K562 (cell line): ENCODE measurements around the gene EFNA2. TPM values are rescaled to one million over a fixed set of nuclear protein-coding genes. Genes with fewer than 3 reads are reported as not detected.

Source experiments
- E2F5 ChIP-seq: sonication (generic); formaldehyde crosslinking; IDR thresholded peaks from 2 replicates; pipeline ENCODE4 v1.8.0; 2022; ENCODE audit warnings: mild to moderate bottlenecking, missing genetic modification reagents
- FOXA1 ChIP-seq: fragments of 450-650 bp; IDR thresholded peaks from 2 replicates; pipeline ENCODE4 v1.6.1; 2016; ENCODE audit warnings: mild to moderate bottlenecking, borderline replicate concordance
- HDAC6 ChIP-seq: IDR thresholded peaks from 2 replicates; pipeline ENCODE4 v1.6.1; 2012; ENCODE audit warnings: low read depth, mild to moderate bottlenecking, control low read depth, inconsistent platforms, low read length, moderate library complexity
- JUNB ChIP-seq: fragments of 450-650 bp; formaldehyde crosslinking; conservative IDR thresholded peaks from 2 replicates; pipeline ENCODE4 v1.4.0; 2020; ENCODE audit warnings: mild to moderate bottlenecking
- KAT2B ChIP-seq: IDR thresholded peaks from one replicate; pipeline ENCODE4 v1.6.1; 2012; ENCODE audit warnings: low read depth, mild to moderate bottlenecking, control low read depth, inconsistent platforms, low read length, moderate library complexity
- MAZ ChIP-seq, 2 experiments: fragments of 450-650 bp in 1 of 2; sonication (generic) in 1 of 2; formaldehyde crosslinking; IDR thresholded peaks in 1 of 2; conservative IDR thresholded peaks in 1 of 2; 2 replicates each; pipeline versions ENCODE4 v1.4.0 to v1.5.0; 2020; ENCODE audit warnings: mild to moderate bottlenecking in 1 of 2, missing genetic modification reagents in 1 of 2
- MBD2 ChIP-seq: sonication (generic); IDR thresholded peaks from 2 replicates; pipeline ENCODE4 v1.6.1; 2016; ENCODE audit warnings: low read depth, borderline replicate concordance
- NFE2L1 ChIP-seq: fragments of 450-650 bp; IDR thresholded peaks from 2 replicates; pipeline ENCODE4 v1.6.1; 2016; ENCODE audit warnings: missing genetic modification characterization, low read depth, mild to moderate bottlenecking, missing compliant biosample characterization, moderate library complexity, borderline replicate concordance
- NFYB ChIP-seq: IDR thresholded peaks from 2 replicates; pipeline ENCODE4 v1.6.1; 2011; ENCODE audit warnings: mild to moderate bottlenecking, moderate library complexity; ENCODE audit not compliant: insufficient read length; ENCODE audit errors: extremely low read depth
- POLR3A ChIP-seq: IDR thresholded peaks from 2 replicates; pipeline ENCODE4 v1.6.1; 2011; ENCODE audit warnings: borderline replicate concordance, mild to moderate bottlenecking, moderate library complexity; ENCODE audit not compliant: insufficient read length, insufficient read depth; ENCODE audit errors: extremely low read depth
- RAD21 ChIP-seq, 2 experiments: fragments of 250-450 bp in 1 of 2; fragments of 450-650 bp in 1 of 2; sonication (Bioruptor Pico) in 1 of 2; formaldehyde crosslinking in 1 of 2; IDR thresholded peaks in 1 of 2; conservative IDR thresholded peaks in 1 of 2; 2 replicates each; pipeline versions ENCODE4 v1.4.0 to v1.8.0; 2020 to 2022; ENCODE audit warnings: mild to moderate bottlenecking in 2 of 2, moderate library complexity in 1 of 2
- RB1 ChIP-seq: fragments of 450-650 bp; IDR thresholded peaks from 2 replicates; pipeline ENCODE4 v1.6.1; 2017; ENCODE audit warnings: low read depth, mild to moderate bottlenecking
- VEZF1 ChIP-seq: fragments of 200-800 bp; sonication (Bioruptor generic); IDR thresholded peaks from 2 replicates; pipeline ENCODE4 v1.6.1; 2017; ENCODE audit warnings: missing genetic modification characterization, missing compliant biosample characterization
- YY1 ChIP-seq, 3 experiments: IDR thresholded peaks; 2 replicates each; pipeline ENCODE4 v1.6.1; 2011; ENCODE audit warnings: low read length in 2 of 3, mild to moderate bottlenecking in 2 of 3, moderate library complexity in 2 of 3, borderline replicate concordance in 1 of 3, control low read depth in 1 of 3, low read depth in 1 of 3; ENCODE audit not compliant: insufficient read depth in 3 of 3, insufficient replicate concordance in 2 of 3, control insufficient read depth in 1 of 3, insufficient read length in 1 of 3; ENCODE audit errors: extremely low read depth in 1 of 3
- ZNF354B ChIP-seq: fragments of 250-450 bp; sonication (Bioruptor Pico); IDR thresholded peaks from 2 replicates; pipeline ENCODE4 v1.4.0; 2020
- ZNF668 ChIP-seq: fragments of 250-450 bp; sonication (Bioruptor Pico); IDR thresholded peaks from 2 replicates; pipeline ENCODE4 v1.8.0; 2022; ENCODE audit warnings: mild to moderate bottlenecking, inconsistent platforms
- polyA plus RNA-seq, 8 experiments: library from polyadenylated mRNA; depleted of rRNA in 4 of 8; stranded (reverse) in 5 of 8; unstranded in 3 of 8; fragments of >200 nt; fragmentation: Nextera tagmentation in 2 of 8; fragmentation: Illumina TruSeq in 1 of 8; extraction: Ambion mirVana in 2 of 8; extraction: Trizol in 1 of 8; gene quantifications; 2 replicates each; pipeline versions ENCODE4 v1.2.1 to v1.2.3, GENCODE V29; 2011 to 2014; ENCODE audit warnings: inconsistent platforms in 1 of 8, missing spikeins in 1 of 8
- total RNA-seq, 7 experiments: library from RNA; depleted of rRNA in 6 of 7; stranded (reverse); fragments of >200 nt in 6 of 7; fragmentation: Illumina TruSeq in 2 of 7; extraction: Trizol in 2 of 7; gene quantifications; 2 replicates each; pipeline versions ENCODE4 v1.2.1 to v1.2.3, GENCODE V29; 2011 to 2021; ENCODE audit warnings: low replicate concordance in 1 of 7
- TF ChIP-seq, protein P1 (sequence below): fragments of 450-650 bp; IDR thresholded peaks from one replicate; pipeline ENCODE4 v1.6.1; 2018; ENCODE audit warnings: mild to moderate bottlenecking, moderate library complexity; ENCODE audit not compliant: partially characterized antibody
- TF ChIP-seq, protein P2 (sequence below): fragments of 250-450 bp; sonication (Bioruptor Pico); IDR thresholded peaks from 2 replicates; pipeline ENCODE4 v1.4.0; 2020; ENCODE audit warnings: mild to moderate bottlenecking
- TF ChIP-seq, protein P3 (sequence below): fragments of 250-450 bp; sonication (Bioruptor Pico); IDR thresholded peaks from 2 replicates; pipeline ENCODE4 v1.5.0; 2020; ENCODE audit warnings: mild to moderate bottlenecking

EFNA2 gene
- total and polyA plus RNA-seq, 9 of the 15 experiments (the other 6 are each of a cell fraction or from before 2014, with no cell fraction given) = 0.11 to 0.44 (median 0.15) TPM; not detected in 6

DNA sequence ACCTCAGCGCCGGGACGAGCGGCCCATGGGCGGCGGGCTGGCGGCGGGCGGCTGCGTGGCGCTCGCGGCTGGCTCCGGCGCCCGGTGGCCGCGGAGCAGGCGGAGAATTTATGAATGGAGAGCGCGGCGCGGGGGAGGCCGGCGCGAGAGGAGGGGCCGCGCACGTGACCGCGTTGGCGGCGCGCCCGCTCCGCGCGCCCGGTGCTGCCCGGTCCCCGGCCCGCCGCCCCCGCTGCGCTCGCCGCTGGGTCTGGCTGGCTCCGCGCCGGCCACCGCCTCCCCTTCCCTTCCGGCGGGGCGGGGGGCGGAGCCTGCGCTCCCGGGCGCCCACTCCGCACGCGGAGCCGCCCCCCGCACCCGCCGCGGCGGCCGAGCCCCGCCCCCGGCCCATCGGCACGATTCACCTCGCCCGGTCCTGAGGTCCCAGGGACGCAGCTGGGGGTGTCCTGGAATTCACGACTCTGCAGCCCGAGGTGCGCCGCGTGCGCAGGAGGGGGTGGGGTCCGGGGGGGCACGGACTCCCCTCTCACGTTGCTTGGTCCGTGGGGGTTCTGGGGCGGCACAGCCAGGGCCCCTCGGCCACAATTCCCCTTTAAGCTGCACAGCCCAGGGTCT, 47.8 kb upstream of the EFNA2 start, which contains the start of gene CBARP (continued):
- TF ChIP-seq VEZF1 (CRISPR knock-in tag) (peak; percentile 82), MBD2 (no peak), NFYB (no peak), JUNB (CRISPR knock-in tag) (no peak), POLR3A (no peak), HDAC6 (no peak), KAT2B (no peak), YY1 (IDR thresholded peaks at IDR 0.05; ENCODE audit: borderline replicate concordance in 1 of 3, control insufficient read depth in 1 of 3, extremely low read depth in 1 of 3, insufficient read depth in 3 of 3, insufficient read length in 1 of 3, insufficient replicate concordance in 2 of 3, low read depth in 1 of 3, low read length in 2 of 3) (no peak), ZNF354B (CRISPR knock-in tag) (no peak), E2F5 (CRISPR knock-in tag) (no peak), MAZ (CRISPR knock-in tag; conservative IDR thresholded peaks at IDR 0.05 in 1 of 2, IDR thresholded peaks at IDR 0.05 in 1 of 2) (0 out of 4 replicates have a peak, but pooled peaks of 1 of the 2 experiments have one; percentile 18), RAD21 (CRISPR knock-in tag; conservative IDR thresholded peaks at IDR 0.05 in 1 of 2, IDR thresholded peaks at IDR 0.05 in 1 of 2) (no peak), ZNF668 (CRISPR knock-in tag) (no peak), NFE2L1 (tag) (no peak), FOXA1 (no peak), RB1 (peak; percentile 74)
- TF ChIP-seq, protein P1, sequence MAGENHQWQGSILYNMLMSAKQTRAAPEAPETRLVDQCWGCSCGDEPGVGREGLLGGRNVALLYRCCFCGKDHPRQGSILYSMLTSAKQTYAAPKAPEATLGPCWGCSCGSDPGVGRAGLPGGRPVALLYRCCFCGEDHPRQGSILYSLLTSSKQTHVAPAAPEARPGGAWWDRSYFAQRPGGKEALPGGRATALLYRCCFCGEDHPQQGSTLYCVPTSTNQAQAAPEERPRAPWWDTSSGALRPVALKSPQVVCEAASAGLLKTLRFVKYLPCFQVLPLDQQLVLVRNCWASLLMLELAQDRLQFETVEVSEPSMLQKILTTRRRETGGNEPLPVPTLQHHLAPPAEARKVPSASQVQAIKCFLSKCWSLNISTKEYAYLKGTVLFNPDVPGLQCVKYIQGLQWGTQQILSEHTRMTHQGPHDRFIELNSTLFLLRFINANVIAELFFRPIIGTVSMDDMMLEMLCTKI = no peak
- TF ChIP-seq, protein P2, sequence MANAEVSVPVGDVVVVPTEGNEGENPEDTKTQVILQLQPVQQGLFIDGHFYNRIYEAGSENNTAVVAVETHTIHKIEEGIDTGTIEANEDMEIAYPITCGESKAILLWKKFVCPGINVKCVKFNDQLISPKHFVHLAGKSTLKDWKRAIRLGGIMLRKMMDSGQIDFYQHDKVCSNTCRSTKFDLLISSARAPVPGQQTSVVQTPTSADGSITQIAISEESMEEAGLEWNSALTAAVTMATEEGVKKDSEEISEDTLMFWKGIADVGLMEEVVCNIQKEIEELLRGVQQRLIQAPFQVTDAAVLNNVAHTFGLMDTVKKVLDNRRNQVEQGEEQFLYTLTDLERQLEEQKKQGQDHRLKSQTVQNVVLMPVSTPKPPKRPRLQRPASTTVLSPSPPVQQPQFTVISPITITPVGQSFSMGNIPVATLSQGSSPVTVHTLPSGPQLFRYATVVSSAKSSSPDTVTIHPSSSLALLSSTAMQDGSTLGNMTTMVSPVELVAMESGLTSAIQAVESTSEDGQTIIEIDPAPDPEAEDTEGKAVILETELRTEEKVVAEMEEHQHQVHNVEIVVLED = peak; percentile 33; the same call in 1 of the 2 replicates
- TF ChIP-seq, protein P3, sequence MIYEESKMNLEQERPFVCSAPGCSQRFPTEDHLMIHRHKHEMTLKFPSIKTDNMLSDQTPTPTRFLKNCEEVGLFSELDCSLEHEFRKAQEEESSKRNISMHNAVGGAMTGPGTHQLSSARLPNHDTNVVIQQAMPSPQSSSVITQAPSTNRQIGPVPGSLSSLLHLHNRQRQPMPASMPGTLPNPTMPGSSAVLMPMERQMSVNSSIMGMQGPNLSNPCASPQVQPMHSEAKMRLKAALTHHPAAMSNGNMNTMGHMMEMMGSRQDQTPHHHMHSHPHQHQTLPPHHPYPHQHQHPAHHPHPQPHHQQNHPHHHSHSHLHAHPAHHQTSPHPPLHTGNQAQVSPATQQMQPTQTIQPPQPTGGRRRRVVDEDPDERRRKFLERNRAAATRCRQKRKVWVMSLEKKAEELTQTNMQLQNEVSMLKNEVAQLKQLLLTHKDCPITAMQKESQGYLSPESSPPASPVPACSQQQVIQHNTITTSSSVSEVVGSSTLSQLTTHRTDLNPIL (CRISPR knock-in tag) = no peak
